NCI-H446 (cell line): Measurements from ENCODE around the gene NEDD4L.
"Not testable (repeated sequence)": the region's sequence is repeated elsewhere in the genome, so short reads cannot be mapped to it uniquely, and the experiment has no call there.

ENCODE experiments used
- DNase-seq, 2 experiments: peaks; one replicate each; lab custom pipeline; 2025; lab: John Stamatoyannopoulos, UW

NEDD4L gene

DNA sequence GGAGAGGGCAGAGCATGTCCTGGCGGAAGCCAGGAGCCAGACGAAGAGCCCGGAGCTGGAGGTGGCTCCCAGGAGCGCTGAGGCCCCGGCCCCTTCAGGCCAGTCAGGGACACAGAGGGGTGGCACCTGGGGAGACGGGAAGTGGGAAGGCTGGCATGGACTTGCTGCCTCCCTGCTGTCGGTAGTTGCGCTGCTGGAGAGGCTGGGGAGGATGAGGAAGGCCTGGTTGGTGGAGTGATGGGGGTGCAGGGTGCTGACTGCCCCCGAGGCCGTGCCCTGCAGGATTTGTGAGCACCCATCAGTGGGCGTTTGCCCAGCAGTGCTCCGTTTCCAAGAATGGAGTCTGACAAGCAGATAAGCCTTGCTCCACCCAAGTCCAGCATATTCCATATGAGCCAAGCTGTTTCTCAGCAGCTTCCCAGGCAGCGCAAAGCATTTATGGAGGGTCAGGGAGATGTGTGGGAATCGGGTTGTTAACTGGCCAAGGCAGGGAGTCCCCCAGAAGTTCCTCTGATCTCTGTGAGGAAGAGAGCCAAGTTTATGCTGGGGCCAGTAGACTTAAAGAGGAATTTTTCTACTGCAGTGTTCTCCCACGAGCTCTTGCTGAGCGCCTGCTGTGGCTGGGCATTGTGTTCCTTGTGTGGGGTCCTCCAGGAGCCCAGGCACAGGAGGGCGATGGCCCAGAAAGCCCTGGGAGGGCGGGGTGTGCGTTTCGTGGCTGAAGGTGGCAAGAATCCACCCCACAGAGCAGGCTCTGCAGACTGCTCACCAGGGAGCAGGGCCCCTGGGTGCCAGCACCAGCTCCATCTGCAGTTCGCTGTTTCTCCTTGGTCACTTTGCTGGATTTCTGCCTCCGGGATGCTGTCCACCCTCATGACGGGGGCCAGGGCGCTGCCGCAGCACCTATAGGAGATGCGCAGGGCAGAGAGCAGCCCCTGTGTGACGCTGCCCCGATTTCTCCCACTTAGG is 334.7 kb downstream of the NEDD4L start:
- DNase-seq = no peak

DNA sequence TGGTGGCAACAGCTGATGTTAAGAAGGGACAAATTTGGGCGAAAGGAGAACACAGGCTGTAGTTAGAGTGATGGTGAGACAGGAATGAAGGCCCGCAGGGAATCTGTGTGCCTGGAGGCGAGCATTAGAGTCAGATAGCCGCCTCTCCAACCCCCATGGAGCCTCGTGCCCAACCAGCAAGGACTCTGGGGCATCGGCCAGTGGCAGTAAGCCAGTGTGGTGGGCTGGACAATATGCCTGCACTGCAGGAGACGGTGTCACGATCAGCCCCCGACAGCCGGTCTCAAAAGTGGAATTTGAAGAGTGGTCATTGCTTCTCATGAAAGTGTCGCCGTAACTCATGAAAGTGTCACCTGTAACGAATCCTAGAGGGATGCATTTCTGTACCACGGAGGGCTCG is 335.4 kb downstream of the NEDD4L start:
- DNase-seq = no peak

DNA sequence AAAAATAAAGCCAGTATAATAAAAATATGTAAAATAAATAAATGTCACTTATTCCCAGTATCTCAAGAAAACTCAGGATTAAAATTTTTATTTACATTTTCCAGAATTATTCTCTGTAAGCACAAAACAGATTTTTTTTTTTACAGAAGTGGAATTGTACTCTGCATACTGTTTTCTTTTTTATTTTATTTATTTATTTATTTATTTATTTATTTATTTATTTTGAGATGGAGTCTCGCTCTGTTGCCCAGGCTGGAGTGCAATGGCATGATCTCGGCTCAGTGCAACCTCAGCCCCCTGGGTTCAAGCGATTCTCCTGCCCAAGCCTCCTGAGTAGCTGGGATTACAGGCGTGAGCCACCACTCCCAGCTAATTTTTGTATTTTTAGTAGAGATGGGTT is 336.1 kb downstream of the NEDD4L start:
- DNase-seq = not testable (repeated sequence)

DNA sequence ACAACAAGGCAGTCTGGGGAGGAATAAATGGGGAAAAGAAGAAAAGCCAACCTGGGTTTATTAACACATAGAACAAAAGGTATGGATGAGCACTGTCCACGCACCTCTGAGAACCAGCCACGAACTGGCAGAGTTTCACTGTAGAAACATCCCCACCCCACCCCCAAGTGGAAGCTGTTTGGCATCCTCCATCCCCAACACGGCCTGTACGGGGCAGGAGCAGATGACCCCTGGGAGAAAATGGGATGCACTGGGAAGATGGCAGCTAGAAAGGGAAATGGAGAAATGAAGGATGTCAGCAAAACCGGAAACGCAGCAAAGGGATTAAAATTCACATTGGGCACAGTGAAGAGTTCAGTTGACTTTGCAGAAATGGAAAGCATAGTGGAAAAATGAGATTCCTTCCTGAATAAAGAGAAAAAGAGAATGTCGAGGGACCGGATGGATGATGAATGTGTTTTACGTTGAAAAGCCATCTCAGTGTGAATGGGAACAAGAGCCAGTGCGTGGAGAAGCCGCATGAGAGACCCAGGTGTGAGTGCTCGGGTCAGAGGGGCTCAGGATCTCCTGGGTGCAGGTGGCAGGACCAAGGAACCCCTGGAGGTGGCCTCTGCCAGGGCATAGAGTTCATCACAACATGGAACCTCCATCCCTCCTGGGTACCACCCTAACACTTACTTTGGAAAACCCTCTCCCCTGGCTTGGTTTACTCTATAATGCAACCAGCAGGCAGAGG is 337.8 kb downstream of the NEDD4L start:
- no peak for DNase-seq

GRCh38 chr18:58382446-58382845 is 338.4 kb downstream of the NEDD4L start:
- no peak for DNase-seq

GRCh38 chr18:58385472-58385871 is 341.4 kb downstream of the NEDD4L start:
- no peak for DNase-seq

DNA sequence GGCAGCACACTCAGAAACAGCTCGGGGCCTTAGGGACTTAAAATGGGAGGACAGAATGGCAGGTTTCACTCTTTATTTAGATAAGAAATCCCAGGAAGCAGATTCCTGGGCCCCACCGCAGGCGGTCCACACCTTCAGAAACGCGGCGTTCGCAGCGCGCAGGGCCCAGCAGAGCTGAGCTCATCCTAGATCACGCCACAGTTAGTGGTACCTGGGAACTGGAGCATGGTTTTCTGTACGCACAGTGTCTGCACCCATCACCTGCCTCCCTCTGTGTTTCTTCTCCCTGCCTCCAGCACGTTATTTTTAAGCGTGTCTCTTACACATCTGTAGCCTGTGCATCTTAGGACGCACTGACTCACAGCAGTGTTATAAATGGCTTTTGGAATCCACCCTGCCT is 342.8 kb downstream of the NEDD4L start:
- no peak for DNase-seq

DNA sequence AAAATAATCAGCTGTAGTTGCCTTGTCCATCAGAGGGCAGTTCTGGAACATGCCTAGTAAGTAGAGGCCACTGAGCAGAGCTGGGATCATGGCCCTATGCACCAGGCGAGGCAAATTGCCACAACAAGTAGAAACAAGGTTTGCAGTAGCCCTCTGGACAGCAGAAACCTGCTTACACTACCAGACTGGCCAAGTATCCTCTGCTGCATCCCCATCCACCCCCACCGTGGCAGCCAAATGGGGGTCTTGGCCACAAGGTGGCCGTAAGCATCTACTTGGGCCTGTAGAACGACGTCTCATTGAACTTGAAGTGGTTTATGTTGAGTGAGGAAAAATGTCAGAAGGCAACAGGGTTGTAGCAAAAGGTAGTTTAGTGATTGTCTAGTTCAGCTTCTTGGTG is 343.7 kb downstream of the NEDD4L start:
- DNase-seq = no peak

DNA sequence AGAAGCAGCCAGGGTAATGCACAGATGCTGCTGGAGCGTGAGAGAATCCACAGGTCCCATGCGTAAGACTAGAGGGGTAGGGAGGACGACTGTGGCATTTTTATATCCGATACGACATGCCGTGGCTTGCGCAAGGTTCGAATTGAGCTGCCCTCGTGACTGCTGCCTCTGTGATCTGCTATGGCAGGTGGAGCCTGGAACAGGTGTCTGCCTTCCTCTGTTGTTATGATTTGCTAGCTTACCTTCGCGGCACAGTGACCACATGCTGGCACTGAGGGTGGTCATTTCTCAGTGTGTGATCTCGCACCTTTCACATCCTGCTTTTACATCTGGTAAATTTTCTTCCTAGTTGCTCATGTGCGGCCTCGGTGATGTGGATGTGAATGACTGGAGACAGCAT is 344.7 kb downstream of the NEDD4L start:
- no peak for DNase-seq

- no peak for DNase-seq
These were observed 345.7 kb downstream of the NEDD4L start for GRCh38 chr18:58389745-58390144.

DNA sequence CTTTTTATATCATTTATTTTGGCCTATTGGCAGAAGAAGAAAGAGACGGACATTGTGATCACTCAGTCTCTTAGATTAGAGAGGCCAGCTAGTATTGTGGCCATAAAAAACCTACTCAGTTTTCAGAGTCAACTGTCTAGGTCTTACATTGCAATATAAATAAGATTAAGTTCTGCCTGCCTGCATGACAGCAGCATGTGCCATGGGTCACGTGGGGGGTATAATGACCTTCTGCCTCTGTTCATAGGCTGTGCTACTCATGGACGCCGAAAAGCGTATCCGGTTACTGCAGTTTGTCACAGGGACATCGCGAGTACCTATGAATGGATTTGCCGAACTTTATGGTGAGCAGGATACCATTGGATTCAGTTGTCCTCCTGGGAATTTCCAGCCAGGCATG is 346.4 kb downstream of the NEDD4L start:
- no peak for DNase-seq

- DNase-seq = no peak
These were observed 347.3 kb downstream of the NEDD4L start for GRCh38 chr18:58391231-58391825.

DNA sequence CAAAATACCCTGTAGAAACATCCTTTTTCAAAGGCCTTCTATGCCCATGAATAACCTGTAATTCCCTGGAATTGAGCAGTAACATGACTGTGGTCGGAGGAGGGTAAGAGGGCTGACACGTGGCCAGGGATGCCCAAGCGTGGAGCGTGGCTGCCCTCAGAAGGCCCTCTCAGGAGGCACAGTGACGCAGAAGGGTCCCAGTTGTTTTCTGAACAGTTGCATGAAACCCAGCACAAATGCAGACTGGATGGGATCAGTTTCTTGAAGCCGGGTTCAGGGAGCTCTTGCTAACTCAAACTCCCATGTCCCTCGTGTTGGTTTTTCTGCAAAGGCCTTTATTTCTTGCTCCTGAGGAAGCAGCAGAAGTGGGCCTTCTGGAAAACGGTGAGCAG is 347.9 kb downstream of the NEDD4L start:
- DNase-seq = no peak

DNA sequence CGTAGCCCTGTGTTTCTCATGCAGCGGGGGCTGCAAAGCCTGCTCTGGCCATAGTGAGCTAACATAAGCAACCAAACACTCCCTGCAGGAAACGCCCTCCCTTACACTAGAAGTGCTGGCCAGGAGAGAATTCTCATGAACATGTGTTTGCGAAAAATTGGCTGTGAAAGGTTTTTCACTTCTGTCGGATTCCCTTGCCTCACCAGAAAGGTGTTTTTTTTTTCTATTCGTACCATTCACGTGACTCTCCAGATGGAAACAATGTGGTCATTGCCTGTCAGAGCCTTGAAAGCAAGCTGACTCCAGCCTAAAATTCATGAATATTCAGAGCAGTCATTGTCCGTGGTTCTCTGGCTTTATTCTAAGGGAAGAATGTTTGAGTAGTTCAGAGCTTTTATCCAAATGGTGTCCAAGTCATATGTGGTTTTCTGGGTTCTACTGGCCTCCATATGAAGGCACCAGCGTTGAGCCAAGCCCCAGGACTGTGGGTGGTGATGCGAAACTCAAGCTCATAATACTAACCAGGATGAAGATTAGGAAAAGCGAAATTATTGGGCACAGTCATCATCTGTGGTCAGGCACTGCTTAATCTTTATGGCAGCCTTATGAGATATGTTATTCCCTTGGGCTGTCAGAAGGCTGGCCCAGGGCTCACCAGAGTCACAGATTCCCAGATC is 348.4 kb downstream of the NEDD4L start:
- DNase-seq = no peak

DNA sequence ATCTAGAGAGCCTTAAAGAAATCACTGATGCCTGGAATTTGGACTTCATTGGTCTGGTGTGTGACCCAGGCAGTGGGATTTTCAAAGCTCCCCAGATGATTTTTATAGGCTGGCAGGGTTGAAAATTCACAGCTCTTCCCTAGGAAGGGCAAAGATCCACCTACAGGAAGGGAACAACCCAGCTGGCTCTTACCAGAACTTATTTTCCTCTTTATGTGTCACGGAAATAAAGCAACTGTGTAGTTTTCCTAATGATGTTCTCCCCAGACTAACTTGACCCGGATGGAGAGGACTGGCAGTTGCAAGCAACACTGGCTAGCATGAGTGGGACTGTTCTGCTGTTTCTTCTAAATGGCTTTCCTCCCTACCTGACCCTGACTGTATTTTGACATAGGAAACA is 349.3 kb downstream of the NEDD4L start:
- DNase-seq = no peak

DNA sequence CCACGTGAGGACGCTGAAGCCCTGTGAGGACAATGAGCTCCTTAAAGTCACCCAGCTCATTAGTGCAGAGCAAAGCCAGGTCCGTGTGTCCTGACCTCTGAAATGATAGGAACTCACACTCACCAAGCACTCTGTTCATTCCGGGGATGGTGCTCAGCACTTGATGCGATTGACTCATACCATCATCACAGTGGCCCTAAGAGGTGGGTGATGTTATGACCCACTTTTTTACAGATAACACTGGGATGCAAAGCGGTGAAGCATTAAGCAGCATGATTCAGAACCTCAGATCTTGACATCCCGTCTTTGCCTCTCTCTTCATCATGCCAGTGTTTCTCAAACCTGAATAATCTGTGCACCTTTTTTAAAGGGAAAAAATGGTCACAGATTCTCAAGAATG is 350.0 kb downstream of the NEDD4L start:
- DNase-seq = no peak

DNA sequence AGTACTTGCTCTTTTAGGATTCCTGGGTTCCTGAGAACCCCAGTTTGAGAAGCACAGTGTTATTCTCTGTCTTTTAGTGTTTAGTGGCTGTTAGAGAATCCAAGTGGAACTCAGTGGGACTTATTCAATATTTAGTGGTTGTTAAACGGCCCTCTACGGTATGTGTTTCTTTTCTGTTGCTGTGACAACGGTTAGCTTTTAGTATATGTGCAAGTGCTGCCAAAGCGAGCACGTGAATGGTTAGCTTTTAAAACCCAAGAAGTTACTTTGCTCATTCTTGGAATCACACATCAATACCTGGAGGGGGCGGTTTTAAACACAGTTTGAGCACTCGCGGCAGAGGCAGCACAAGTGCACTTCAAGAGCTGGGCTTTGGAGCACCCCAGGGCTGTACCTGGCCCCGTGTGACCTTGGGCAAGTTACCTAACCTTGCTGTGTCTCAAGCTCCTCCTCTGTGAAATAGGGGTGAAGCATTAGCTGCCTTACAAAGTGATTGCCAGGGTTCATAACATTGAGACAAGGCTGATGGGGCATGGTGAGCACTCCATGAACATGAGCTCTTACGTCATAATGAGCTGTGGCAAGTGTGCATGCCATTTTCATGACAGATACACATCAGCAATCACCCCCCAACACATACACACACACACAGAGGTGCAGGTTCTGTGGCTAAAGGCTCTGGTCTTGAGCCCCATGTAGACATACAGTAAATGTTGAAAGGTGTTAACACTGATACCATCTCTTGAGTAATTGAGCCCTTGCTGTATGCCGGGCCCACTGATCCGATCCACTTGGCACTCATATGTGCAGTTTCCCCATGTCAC is 350.8 kb downstream of the NEDD4L start:
- DNase-seq = no peak

- no peak for DNase-seq
These were observed 352.1 kb downstream of the NEDD4L start for GRCh38 chr18:58396144-58396543.

- no peak for DNase-seq
These were observed 352.9 kb downstream of the NEDD4L start for GRCh38 chr18:58396966-58397365.

DNA sequence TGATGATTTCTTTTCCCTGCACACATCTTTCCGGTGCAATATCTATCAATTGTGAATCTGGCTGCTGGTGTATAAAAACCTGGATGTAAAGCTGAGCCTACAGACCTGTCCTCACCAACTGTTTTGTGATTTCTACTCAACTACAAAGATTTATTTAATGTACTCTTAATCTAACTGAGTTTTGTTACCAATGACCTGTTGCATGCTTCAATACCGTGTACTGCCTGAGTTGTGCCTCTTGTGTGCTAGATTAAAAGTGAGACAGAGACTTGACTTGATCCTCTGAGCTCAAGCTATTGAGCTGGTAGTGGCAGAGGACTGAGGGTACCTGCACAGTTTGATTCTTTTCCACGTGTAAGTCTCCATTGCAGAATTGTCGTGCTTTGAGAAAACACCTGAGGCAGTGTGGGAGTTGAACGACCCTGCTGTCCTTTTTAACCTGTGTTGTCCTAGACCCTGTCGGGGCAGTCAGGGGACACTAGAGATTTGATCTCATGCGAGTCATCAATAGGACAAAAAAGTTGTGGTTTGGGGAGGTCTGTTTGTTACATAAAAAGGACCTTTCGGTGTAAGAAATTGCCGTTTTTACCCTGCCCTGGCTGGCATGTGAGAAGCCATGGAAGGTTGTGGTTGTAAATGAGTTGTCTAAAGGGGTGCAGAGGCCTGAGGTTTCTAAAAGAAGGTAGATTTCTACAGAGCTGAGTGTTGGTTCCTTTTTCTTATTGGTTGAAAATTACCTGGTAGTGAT is 353.5 kb downstream of the NEDD4L start:
- no peak for DNase-seq
